Measurements from ENCODE around the gene YTHDC2.

DNA sequence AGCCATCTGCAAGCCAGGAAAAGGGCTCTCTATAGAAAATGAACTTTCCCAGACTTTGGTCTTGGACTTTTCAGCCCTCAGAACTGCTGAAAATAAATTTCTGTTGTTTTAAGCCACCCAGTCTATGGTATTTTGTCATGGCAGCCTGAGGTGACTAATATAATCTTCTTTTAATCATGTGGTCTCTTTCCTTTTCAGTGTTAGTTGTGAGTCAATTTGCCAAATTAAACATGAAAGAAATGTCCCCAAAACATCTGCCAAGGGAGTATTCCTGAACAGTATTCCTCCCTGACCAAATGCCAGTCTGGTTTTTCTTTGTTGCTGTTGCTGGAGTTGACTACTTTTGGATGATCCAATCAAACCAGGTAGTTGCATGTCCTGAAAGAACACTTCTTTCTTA, 4.7 kb upstream of the YTHDC2 start:
- TF ChIP-seq SPI1 (IDR thresholded peaks at IDR 0.05; ENCODE audit: low read depth, low read length) (no peak), POLR2A (IDR thresholded peaks at IDR 0.05; ENCODE audit: low read depth, low read length) (no peak), POLR2AphosphoS5 (IDR thresholded peaks at IDR 0.05; ENCODE audit: low read depth, low read length) (no peak), TAF1 (IDR thresholded peaks at IDR 0.05; ENCODE audit: low read depth, low read length) (no peak)

All from GM12891 (cell line).